ENCODE results near the gene ZNF554. TPM values are rescaled to one million over a fixed set of nuclear protein-coding genes. Genes with fewer than 3 reads are reported as not detected.
"Not testable (repeated sequence)": the region's sequence is repeated elsewhere in the genome, so short reads cannot be mapped to it uniquely, and the experiment has no call there.

The ZNF554 gene
- total RNA-seq, 4 donors from 2014 or later: 6.2 to 8.6 (median 7.3) TPM

DNA sequence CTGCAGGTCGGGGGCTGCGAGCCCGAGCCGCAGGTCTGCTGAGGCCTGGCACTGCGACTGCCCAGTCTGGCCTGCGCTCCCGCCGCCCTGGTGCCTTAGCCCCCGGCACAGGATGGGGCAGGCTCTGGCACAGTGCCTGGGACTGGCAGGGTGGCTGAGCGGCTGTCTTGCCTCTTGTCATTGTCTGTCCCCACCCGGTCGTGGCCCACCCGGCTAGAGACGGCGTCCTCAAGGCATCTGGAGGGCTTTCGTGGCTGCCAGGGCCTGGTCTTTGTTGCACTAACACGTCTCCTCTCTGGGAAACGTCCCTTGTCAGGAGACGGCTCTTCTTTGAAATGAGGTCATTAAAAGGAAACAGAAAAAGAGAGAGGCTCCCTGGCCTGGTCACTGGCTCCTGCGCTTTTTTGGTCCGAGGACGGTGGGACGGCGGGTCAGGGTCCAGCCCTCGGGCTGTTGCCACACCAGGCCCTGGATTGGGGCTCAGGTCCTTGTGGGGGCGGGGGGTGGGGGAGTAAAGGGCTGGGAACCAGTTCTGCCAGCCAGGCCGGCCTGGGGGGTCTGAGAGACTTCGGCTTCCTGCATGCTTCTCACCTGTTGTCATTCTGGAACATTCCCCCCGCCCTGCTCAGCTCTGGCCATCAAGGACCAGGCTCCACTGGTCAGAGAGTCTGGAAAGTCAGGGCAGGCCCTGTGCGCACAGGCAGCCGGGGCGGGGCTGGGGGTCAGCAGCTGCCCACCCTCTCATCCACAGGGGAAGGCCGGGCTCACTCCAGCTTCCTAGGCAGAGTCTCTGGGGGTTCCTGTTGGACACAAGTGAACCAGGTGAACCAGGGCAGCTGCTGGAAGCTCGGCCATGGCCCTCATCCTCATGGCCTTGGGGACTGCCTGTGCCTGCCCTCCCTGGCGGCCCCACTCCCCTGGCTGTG is 6.2 kb upstream of the ZNF554 start:
- H3K4me3 ChIP-seq (ENCODE audit: low read depth, poor library complexity, severe bottlenecking): no peak overlapping the region
- DNase-seq (ENCODE audit: low spot score in 2 of 2): no peak
- 83 to 89% methylated on average over 24 to 35 of the region's 35 CpGs for WGBS, 2 donors
- TF ChIP-seq, protein P1, sequence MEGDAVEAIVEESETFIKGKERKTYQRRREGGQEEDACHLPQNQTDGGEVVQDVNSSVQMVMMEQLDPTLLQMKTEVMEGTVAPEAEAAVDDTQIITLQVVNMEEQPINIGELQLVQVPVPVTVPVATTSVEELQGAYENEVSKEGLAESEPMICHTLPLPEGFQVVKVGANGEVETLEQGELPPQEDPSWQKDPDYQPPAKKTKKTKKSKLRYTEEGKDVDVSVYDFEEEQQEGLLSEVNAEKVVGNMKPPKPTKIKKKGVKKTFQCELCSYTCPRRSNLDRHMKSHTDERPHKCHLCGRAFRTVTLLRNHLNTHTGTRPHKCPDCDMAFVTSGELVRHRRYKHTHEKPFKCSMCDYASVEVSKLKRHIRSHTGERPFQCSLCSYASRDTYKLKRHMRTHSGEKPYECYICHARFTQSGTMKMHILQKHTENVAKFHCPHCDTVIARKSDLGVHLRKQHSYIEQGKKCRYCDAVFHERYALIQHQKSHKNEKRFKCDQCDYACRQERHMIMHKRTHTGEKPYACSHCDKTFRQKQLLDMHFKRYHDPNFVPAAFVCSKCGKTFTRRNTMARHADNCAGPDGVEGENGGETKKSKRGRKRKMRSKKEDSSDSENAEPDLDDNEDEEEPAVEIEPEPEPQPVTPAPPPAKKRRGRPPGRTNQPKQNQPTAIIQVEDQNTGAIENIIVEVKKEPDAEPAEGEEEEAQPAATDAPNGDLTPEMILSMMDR (IDR thresholded peaks at IDR 0.05): no peak
- TF ChIP-seq POLR2A (IDR thresholded peaks at IDR 0.05): no peak
- intact Hi-C loops (cut with DNase I; ENCODE audit: low total_unique reads): no loop called here

- DNase-seq (ENCODE audit: low spot score in 2 of 2): no peak
- intact Hi-C loops (cut with DNase I; ENCODE audit: low total_unique reads): no loop called here
- WGBS, 2 donors: 93 to 96% methylated on average over 11 of the region's 11 CpGs
- no peak overlapping the region for H3K4me3 ChIP-seq (ENCODE audit: low read depth, poor library complexity, severe bottlenecking)
- TF ChIP-seq, protein P1 (IDR thresholded peaks at IDR 0.05): no peak
- TF ChIP-seq POLR2A (IDR thresholded peaks at IDR 0.05): no peak
Observed at GRCh38 chr19:2814426-2814825, 5.2 kb upstream of the ZNF554 start.

DNA sequence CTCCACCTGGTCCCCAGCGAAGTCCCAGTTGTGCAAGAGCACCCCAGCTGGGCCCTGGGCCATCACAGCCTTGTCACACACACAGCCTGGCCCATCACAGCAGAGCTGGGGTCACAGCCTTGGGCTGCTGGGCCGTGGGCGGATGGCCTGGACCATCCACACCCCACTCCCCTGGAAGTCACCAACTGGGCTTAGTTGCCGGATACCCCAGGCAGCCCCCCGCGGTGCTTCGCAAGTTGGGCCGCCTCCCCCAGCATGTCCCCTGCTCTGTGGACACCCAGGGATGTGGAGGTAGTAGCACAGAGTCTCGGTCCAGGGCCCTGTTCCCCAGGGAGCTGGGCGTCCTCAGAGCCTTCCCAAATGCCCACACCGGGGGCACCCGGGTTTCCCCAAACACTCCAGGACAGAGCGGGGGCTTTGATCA is 4.5 kb upstream of the ZNF554 start:
- DNase-seq (ENCODE audit: low spot score in 2 of 2): no peak
- 89 to 95% methylated on average over 12 to 13 of the region's 13 CpGs for WGBS, 2 donors
- H3K4me3 ChIP-seq (ENCODE audit: low read depth, poor library complexity, severe bottlenecking): no peak overlapping the region
- TF ChIP-seq, protein P1 (IDR thresholded peaks at IDR 0.05): no peak
- no peak for TF ChIP-seq POLR2A (IDR thresholded peaks at IDR 0.05)
- intact Hi-C loops (cut with DNase I; ENCODE audit: low total_unique reads): no loop called here

DNA sequence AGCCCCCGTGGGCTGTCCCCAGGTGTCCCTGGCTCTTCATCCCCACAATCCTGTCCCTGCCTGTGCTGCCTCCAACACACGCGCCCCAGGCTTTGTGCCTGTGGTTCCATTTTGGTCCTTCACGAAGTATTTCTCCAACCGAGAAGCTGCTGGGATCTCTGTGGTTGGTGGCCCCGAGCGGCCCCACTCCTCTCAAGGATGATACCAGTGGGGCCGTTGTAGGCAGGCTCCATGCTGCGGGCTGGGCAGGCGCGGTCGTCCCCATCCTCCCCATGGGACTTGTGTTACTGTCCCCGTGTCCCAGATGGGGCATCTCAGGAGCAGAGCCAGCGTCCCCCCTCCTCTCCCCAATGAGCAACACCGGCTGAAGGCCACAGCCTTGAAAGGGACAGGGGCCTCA is 3.7 kb upstream of the ZNF554 start:
- no peak for TF ChIP-seq POLR2A (IDR thresholded peaks at IDR 0.05)
- TF ChIP-seq, protein P1 (IDR thresholded peaks at IDR 0.05): no peak
- DNase-seq (ENCODE audit: low spot score in 2 of 2): no peak
- intact Hi-C loops (cut with DNase I; ENCODE audit: low total_unique reads): no loop called here
- WGBS, 2 donors: 84 to 88% methylated on average over 15 of the region's 15 CpGs
- H3K4me3 ChIP-seq (ENCODE audit: low read depth, poor library complexity, severe bottlenecking): no peak overlapping the region

DNA sequence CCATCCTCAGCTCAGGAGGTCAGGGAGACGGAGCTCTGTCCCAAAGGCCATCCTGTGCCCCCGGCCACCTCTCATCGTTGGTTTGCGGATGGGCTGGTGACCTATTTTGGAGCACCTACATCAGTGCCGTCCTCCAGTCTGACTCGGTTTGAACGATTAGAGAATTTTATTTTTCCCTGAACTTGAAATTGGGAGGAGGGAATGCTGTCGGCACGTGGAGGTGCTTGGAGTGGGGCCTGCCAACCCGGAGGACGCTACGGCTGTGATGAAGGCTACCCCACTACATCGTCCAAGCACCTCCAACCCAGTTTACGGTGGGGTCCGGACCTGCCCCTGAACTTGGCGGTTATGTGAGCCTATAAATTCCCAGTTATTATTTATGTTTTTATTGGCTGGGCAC is 3.0 kb upstream of the ZNF554 start:
- intact Hi-C loops (cut with DNase I; ENCODE audit: low total_unique reads): no loop called here

GRCh38 chr19:2817237-2817829 is 2.3 kb upstream of the ZNF554 start:
- intact Hi-C loops (cut with DNase I; ENCODE audit: low total_unique reads); DNase-seq (ENCODE audit: low spot score in 2 of 2): not testable (repeated sequence)

More for the DNA sequence above, 3.0 kb upstream of the ZNF554 start:
- no peak overlapping the region for H3K4me3 ChIP-seq (ENCODE audit: low read depth, poor library complexity, severe bottlenecking)
- WGBS, 2 donors: 89 to 90% methylated on average over 16 of the region's 16 CpGs
- no peak for TF ChIP-seq POLR2A (IDR thresholded peaks at IDR 0.05)
- TF ChIP-seq, protein P1 (IDR thresholded peaks at IDR 0.05): no peak
- no peak for DNase-seq (ENCODE audit: low spot score in 2 of 2)

More at GRCh38 chr19:2817237-2817829, 2.3 kb upstream of the ZNF554 start:
- H3K4me3 ChIP-seq (ENCODE audit: low read depth, poor library complexity, severe bottlenecking): not testable (repeated sequence)
- 72 to 73% methylated on average over 22 of the region's 22 CpGs for WGBS, 2 donors

Data from lower leg skin (tissue), 4 donors.